Dendritic cell treated with granulocyte-macrophage colony-stimulating factor and Interleukin-4, amounts not matched to agents 40 ng/mL and 50 ng/mL, for 4 days (primary cell): ENCODE measurements around the gene B9D1.
"Not testable (repeated sequence)": the region's sequence is repeated elsewhere in the genome, so short reads cannot be mapped to it uniquely, and the experiment has no call there.

Experiments used
- H3K27ac Mint-ChIP-seq: one replicate; pipeline ENCODE4 v1.8.0; 2022; ENCODE audit warnings: mild to moderate bottlenecking, mixed read lengths
- H3K27me3 Mint-ChIP-seq: one replicate; pipeline ENCODE4 v1.8.0; 2022; ENCODE audit warnings: mild to moderate bottlenecking, mixed read lengths
- H3K36me3 Mint-ChIP-seq: one replicate; pipeline ENCODE4 v1.8.0; 2022; ENCODE audit warnings: low read depth, mixed read lengths
- H3K4me1 Mint-ChIP-seq: one replicate; pipeline ENCODE4 v1.8.0; 2022; ENCODE audit warnings: low read depth, mixed read lengths
- H3K4me3 Mint-ChIP-seq: one replicate; pipeline ENCODE4 v1.8.0; 2022; ENCODE audit warnings: mild to moderate bottlenecking, moderate library complexity, mixed read lengths
- H3K9me3 Mint-ChIP-seq: one replicate; pipeline ENCODE4 v1.8.0; 2022; ENCODE audit warnings: mixed read lengths
- intact Hi-C: fragments of 100-400 bp; cut with micrococcal nuclease; formaldehyde crosslinking; loops from one replicate; pipeline ENCODE4 v1.15.0; 2022

B9D1 gene

DNA sequence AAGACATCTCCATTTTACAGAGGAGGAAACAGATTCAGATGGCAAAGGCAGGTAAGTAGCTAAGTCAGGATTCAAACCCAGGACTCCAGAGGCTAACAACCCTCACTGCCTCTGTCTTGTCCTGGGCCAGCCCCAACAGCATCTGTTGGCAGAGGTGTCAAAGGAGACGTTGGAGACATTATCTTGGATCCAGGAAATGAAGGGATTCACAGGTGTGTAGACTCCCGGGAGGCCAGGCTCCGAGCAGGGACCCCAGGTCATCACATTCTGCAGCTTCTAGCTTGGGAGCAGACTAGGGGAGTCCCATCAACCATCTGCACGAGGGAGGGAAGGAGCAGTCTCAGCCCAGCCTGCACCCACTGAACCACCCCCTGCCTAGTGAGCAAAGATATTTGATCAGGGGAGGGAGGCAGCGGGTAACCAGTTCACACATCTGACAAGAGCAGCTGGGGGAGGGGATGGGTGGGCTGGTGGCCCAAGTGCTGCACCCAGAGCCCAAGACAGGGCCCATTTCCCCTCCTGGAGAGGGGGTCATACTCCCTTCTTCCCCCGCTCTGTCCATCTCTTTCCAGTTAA is 1.0 kb upstream of the B9D1 start:
- Mint-ChIP-seq H3K27me3 (peaks cover 58% of the 10 kb centered on the region), H3K9me3 (no peaks in the 10 kb centered on the region), H3K27ac (no peak overlapping the region), H3K4me3 (no peak overlapping the region), H3K4me1 (peaks cover 4% of the 10 kb centered on the region), H3K36me3 (no peaks in the 10 kb centered on the region)
- intact Hi-C loops = loop anchor here (1.0 to 5.0 kb wide), 4 partner anchors 84 to 403 kb away; no protein-coding TSS in a partner anchor

DNA sequence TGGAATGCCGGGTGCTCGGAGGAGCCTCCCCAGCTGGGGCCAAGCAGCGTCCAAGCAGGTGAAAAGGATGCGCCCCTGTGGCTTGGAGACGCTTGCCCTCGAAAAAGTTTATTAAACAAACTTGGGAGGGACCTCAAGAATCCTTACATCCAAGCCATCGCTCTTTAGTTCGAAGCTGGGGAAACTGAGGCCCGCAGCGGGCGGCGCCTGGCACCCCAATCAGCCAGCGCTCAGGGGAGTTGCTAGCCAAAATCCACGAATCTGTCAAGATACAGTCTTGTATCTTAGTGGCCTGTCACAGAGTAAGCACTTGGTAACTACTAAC is 553 bp upstream of the B9D1 start:
- H3K4me3 Mint-ChIP-seq = peak overlapping the region; percentile 76
- no peaks in the 10 kb centered on the region for H3K4me1 Mint-ChIP-seq
- H3K9me3 Mint-ChIP-seq = no peaks in the 10 kb centered on the region
- H3K36me3 Mint-ChIP-seq = no peaks in the 10 kb centered on the region
- intact Hi-C loops = loop anchor here (1.0 to 5.0 kb wide), 4 partner anchors 84 to 403 kb away; no protein-coding TSS in a partner anchor
- peaks cover 62% of the 10 kb centered on the region for H3K27me3 Mint-ChIP-seq
- peak overlapping the region; percentile 53 for H3K27ac Mint-ChIP-seq

GRCh38 chr17:19361944-19362276 is 613 bp downstream of the B9D1 start:
- Mint-ChIP-seq H3K27ac (no peak overlapping the region), H3K27me3 (peaks cover 69% of the 10 kb centered on the region), H3K36me3 (no peaks in the 10 kb centered on the region), H3K4me1 (no peaks in the 10 kb centered on the region), H3K9me3 (no peaks in the 10 kb centered on the region), H3K4me3 (peak overlapping the region; percentile 27)
- intact Hi-C loops = loop anchor here (2.0 to 5.0 kb wide), 2 partner anchors 100 to 285 kb away; no protein-coding TSS in a partner anchor

GRCh38 chr17:19361326-19361725 is 1.2 kb downstream of the B9D1 start:
- no peak overlapping the region for H3K27ac Mint-ChIP-seq
- H3K9me3 Mint-ChIP-seq = no peaks in the 10 kb centered on the region
- H3K36me3 Mint-ChIP-seq = no peaks in the 10 kb centered on the region
- no peaks in the 10 kb centered on the region for H3K4me1 Mint-ChIP-seq
- no peak overlapping the region for H3K4me3 Mint-ChIP-seq
- peaks cover 65% of the 10 kb centered on the region for H3K27me3 Mint-ChIP-seq
- intact Hi-C loops = loop anchor here (5.0 kb wide), 1 partner anchor 101 kb away; no protein-coding TSS in a partner anchor

DNA sequence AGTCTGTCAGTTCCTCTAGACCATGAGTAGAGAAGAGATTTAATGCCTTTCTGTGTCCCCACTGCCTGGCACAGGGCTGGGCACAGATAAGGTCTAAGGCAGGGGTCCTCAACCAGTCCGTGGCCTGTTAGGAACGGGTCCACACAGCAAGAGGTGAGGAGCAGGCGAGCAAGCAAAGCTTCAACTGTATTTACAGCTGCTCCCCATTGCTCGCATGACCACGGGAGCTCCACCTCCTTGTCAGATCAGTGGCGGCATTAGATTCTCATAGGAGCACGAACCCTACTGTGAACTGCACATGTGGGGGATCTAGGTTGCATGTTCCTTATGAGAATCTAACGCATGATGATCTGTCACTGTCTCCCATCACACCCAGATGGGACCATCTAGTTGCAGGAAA is 1.8 kb downstream of the B9D1 start:
- no peaks in the 10 kb centered on the region for H3K36me3 Mint-ChIP-seq
- intact Hi-C loops = loop anchor here (5.0 kb wide), 1 partner anchor 102 kb away; no protein-coding TSS in a partner anchor
- no peak overlapping the region for H3K4me3 Mint-ChIP-seq
- no peaks in the 10 kb centered on the region for H3K9me3 Mint-ChIP-seq
- H3K4me1 Mint-ChIP-seq = no peaks in the 10 kb centered on the region
- H3K27ac Mint-ChIP-seq = no peak overlapping the region
- peaks cover 62% of the 10 kb centered on the region for H3K27me3 Mint-ChIP-seq

GRCh38 chr17:19359856-19360255 is 2.7 kb downstream of the B9D1 start:
- H3K27ac Mint-ChIP-seq = no peak overlapping the region

DNA sequence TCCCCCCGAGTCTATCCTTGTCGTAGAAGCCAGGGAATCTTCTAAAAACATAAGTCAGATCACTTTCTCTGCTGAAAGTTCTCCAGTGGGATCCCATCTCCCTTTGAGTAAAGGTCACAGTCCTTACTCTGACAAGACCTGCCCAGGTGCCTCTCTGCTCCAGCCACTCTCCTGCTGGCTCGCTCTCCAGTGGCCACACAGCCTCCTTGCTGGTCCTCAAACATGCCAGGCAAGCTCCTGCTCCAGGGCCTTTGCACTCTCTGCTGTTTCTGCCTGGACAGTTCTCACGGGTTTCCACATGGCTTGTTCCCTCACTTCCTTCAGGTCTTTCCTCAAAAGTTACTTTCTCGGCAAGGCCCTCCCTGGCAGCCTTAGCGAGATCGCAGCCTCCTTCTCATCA is 3.4 kb downstream of the B9D1 start:
- Mint-ChIP-seq H3K9me3 (no peaks in the 10 kb centered on the region), H3K4me3 (no peak overlapping the region), H3K27me3 (peaks cover 57% of the 10 kb centered on the region), H3K27ac (no peak overlapping the region), H3K4me1 (no peaks in the 10 kb centered on the region), H3K36me3 (no peaks in the 10 kb centered on the region)
- intact Hi-C loops = no loop called here

More at GRCh38 chr17:19359856-19360255, 2.7 kb downstream of the B9D1 start:
- no peaks in the 10 kb centered on the region for H3K9me3 Mint-ChIP-seq
- intact Hi-C loops = loop anchor here (5.0 kb wide), 1 partner anchor 102 kb away; no protein-coding TSS in a partner anchor
- H3K4me3 Mint-ChIP-seq = no peak overlapping the region
- H3K27me3 Mint-ChIP-seq = peaks cover 59% of the 10 kb centered on the region
- H3K4me1 Mint-ChIP-seq = no peaks in the 10 kb centered on the region
- no peaks in the 10 kb centered on the region for H3K36me3 Mint-ChIP-seq

DNA sequence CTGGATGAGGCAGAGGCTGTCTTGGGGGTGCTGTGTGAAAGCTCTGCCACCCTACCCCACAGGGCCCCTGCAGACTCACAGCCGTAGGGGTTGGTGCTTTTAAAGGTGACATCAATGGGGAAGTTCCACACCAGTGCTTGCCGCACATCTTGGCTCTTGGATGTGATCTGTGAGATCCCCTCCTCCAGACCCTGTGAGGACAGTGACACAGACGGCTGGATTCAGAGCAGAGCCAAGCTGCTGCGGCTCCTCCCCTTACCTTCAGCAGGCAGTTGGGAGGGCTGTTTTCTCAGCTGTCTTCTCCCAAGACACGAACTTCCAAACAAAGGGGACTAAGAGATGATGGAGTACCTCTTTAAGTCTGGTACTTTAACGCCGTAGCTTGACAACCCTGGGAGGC is 4.8 kb downstream of the B9D1 start:
- H3K9me3 Mint-ChIP-seq = no peaks in the 10 kb centered on the region
- intact Hi-C loops = no loop called here
- H3K27ac Mint-ChIP-seq = no peak overlapping the region
- peaks cover 55% of the 10 kb centered on the region for H3K27me3 Mint-ChIP-seq
- no peaks in the 10 kb centered on the region for H3K36me3 Mint-ChIP-seq
- H3K4me1 Mint-ChIP-seq = no peaks in the 10 kb centered on the region
- H3K4me3 Mint-ChIP-seq = no peak overlapping the region

DNA sequence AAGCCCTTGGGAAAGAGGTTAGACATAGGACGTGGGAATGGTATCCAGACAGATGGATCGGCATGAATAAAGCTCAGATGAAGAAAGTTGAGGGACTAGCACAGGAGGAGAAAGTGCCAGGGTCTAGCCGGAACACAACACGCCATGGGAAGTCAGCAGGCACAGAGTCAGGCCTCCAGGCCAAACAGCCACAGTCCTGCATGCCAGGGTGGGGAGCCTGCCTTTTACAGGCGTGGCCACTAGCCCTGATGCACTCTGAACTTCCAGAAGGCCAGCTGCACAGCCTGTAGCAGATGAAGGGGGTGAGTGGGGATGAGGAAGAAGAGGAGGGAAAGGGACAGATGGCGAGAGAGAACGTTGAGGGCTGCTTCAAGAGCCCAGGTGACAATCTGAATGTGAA is 5.2 kb downstream of the B9D1 start:
- no peaks in the 10 kb centered on the region for H3K9me3 Mint-ChIP-seq
- no peak overlapping the region for H3K4me3 Mint-ChIP-seq
- H3K36me3 Mint-ChIP-seq = no peaks in the 10 kb centered on the region
- intact Hi-C loops = no loop called here
- H3K27me3 Mint-ChIP-seq = peaks cover 55% of the 10 kb centered on the region
- no peak overlapping the region for H3K27ac Mint-ChIP-seq
- no peaks in the 10 kb centered on the region for H3K4me1 Mint-ChIP-seq

GRCh38 chr17:19354748-19355147 is 7.8 kb downstream of the B9D1 start:
- no peaks in the 10 kb centered on the region for H3K9me3 Mint-ChIP-seq
- peaks cover 50% of the 10 kb centered on the region for H3K27me3 Mint-ChIP-seq
- no peak overlapping the region for H3K27ac Mint-ChIP-seq
- no peaks in the 10 kb centered on the region for H3K4me1 Mint-ChIP-seq
- no peak overlapping the region for H3K4me3 Mint-ChIP-seq
- intact Hi-C loops = no loop called here
- no peaks in the 10 kb centered on the region for H3K36me3 Mint-ChIP-seq

GRCh38 chr17:19353401-19353800 is 9.1 kb downstream of the B9D1 start:
- peaks cover 40% of the 10 kb centered on the region for H3K27me3 Mint-ChIP-seq
- H3K4me1 Mint-ChIP-seq, H3K27ac Mint-ChIP-seq, H3K9me3 Mint-ChIP-seq, H3K4me3 Mint-ChIP-seq, intact Hi-C loops, H3K36me3 Mint-ChIP-seq: not testable (repeated sequence)

- H3K9me3 Mint-ChIP-seq = no peaks in the 10 kb centered on the region
- H3K36me3 Mint-ChIP-seq = no peaks in the 10 kb centered on the region
- no peaks in the 10 kb centered on the region for H3K4me1 Mint-ChIP-seq
- H3K27me3 Mint-ChIP-seq = peaks cover 25% of the 10 kb centered on the region
- intact Hi-C loops = no loop called here
- no peak overlapping the region for H3K27ac Mint-ChIP-seq
- H3K4me3 Mint-ChIP-seq = no peak overlapping the region
Measured at GRCh38 chr17:19348806-19349205, 13.7 kb downstream of the B9D1 start.

GRCh38 chr17:19348081-19348650 is 14.4 kb downstream of the B9D1 start:
- H3K36me3 Mint-ChIP-seq = no peaks in the 10 kb centered on the region
- H3K4me3 Mint-ChIP-seq = no peak overlapping the region
- intact Hi-C loops = no loop called here
- no peak overlapping the region for H3K27ac Mint-ChIP-seq
- H3K27me3 Mint-ChIP-seq = peaks cover 25% of the 10 kb centered on the region
- no peaks in the 10 kb centered on the region for H3K9me3 Mint-ChIP-seq
- H3K4me1 Mint-ChIP-seq = no peaks in the 10 kb centered on the region

DNA sequence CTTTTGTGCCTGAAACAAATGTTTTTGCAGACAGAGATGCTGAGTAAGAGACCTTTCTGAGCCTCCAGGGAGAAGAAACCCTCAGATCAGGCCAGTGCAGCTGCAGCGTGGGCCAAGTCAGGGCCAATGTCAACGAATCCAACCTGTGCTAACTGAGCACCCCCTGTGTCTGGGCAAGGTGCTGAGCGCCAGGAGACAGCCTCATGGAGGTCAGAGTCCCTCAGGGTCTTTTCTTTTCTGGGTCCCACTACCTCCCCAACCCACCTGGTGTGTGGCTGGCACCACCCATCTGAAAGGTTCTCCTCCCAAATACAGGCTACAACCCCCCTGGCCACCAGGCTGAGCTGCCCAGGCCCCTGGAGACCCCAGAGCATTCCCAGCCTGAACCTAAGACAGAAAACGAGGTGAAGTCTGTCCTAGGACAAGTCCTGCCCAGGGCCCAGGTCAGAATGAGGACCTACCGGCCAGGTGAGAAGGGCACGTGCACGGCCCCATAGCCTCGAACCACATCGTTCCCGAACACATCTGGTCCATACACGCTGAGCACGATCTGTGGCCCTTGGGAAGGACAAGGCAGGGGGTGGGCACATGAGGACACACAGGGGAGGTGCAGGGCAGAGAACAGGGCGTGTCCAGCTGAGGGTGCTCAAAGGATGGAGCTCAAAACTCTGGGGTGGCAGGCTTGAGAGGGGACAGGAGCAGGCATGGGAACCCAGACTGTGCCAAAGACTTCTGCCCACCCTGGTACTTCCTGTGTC is 15.0 kb downstream of the B9D1 start:
- Mint-ChIP-seq H3K27ac (no peak overlapping the region), H3K4me1 (no peaks in the 10 kb centered on the region), H3K36me3 (no peaks in the 10 kb centered on the region), H3K9me3 (no peaks in the 10 kb centered on the region), H3K4me3 (no peak overlapping the region), H3K27me3 (peaks cover 30% of the 10 kb centered on the region)
- intact Hi-C loops = no loop called here
